ENCODE results near the gene B2M. TPM values are rescaled to one million over a fixed set of nuclear protein-coding genes. Genes with fewer than 3 reads are reported as not detected.
"Not testable (repeated sequence)": the region's sequence is repeated elsewhere in the genome, so short reads cannot be mapped to it uniquely, and the experiment has no call there.

The B2M gene
- total RNA-seq, 4 donors from 2014 or later = 2,538 to 3,855 (median 2,897) TPM

GRCh38 chr15:44692659-44693058 is 18.7 kb upstream of the B2M start:
- no peak overlapping the region for H3K4me3 ChIP-seq (replicated peaks in 1 of 3)
- TF ChIP-seq CTCF (IDR thresholded peaks at IDR 0.05) = no peak
- no peak for TF ChIP-seq POLR2A (IDR thresholded peaks at IDR 0.05)
- intact Hi-C loops (cut with DNase I) = no loop called here
- H3K4me1 ChIP-seq = no peaks in the 10 kb centered on the region
- no peak overlapping the region for H3K27ac ChIP-seq
- H3K36me3 ChIP-seq = no peaks in the 10 kb centered on the region
- H3K27me3 ChIP-seq = no peaks in the 10 kb centered on the region
- no peak for DNase-seq
- H3K9me3 ChIP-seq = no peaks in the 10 kb centered on the region
- 89 to 100% methylated on average over 1 of the region's 1 CpG for WGBS, 2 donors

GRCh38 chr15:44694416-44694815 is 16.9 kb upstream of the B2M start:
- DNase-seq = no peak
- WGBS, 2 donors = 83 to 85% methylated on average over 4 of the region's 4 CpGs
- no peaks in the 10 kb centered on the region for H3K36me3 ChIP-seq
- H3K4me3 ChIP-seq (replicated peaks in 1 of 3) = no peak overlapping the region
- no peaks in the 10 kb centered on the region for H3K9me3 ChIP-seq
- no peaks in the 10 kb centered on the region for H3K4me1 ChIP-seq
- no peaks in the 10 kb centered on the region for H3K27me3 ChIP-seq
- no peak overlapping the region for H3K27ac ChIP-seq
- TF ChIP-seq POLR2A (IDR thresholded peaks at IDR 0.05) (no peak), CTCF (IDR thresholded peaks at IDR 0.05) (no peak)
- intact Hi-C loops (cut with DNase I) = no loop called here

- no peaks in the 10 kb centered on the region for H3K27me3 ChIP-seq
- WGBS, 2 donors = 76 to 81% methylated on average over 3 of the region's 3 CpGs
- intact Hi-C loops (cut with DNase I) = no loop called here
- DNase-seq = no peak
- H3K36me3 ChIP-seq = no peaks in the 10 kb centered on the region
- no peak overlapping the region for H3K4me3 ChIP-seq (replicated peaks in 1 of 3)
- H3K9me3 ChIP-seq = no peaks in the 10 kb centered on the region
- TF ChIP-seq CTCF (IDR thresholded peaks at IDR 0.05) = no peak
- no peak for TF ChIP-seq POLR2A (IDR thresholded peaks at IDR 0.05)
- H3K27ac ChIP-seq = no peak overlapping the region
- H3K4me1 ChIP-seq = no peaks in the 10 kb centered on the region
These were observed 16.0 kb upstream of the B2M start for GRCh38 chr15:44695294-44695693.

- Histone ChIP-seq H3K27me3 (no peaks in the 10 kb centered on the region), H3K9me3 (no peaks in the 10 kb centered on the region), H3K36me3 (no peaks in the 10 kb centered on the region), H3K27ac (no peak overlapping the region), H3K4me1 (no peaks in the 10 kb centered on the region), H3K4me3 (replicated peaks in 1 of 3) (no peak overlapping the region)
- TF ChIP-seq CTCF (IDR thresholded peaks at IDR 0.05) (no peak), POLR2A (IDR thresholded peaks at IDR 0.05) (no peak)
- no peak for DNase-seq
- intact Hi-C loops (cut with DNase I) = no loop called here
These were observed 14.3 kb upstream of the B2M start for GRCh38 chr15:44697014-44697413.

- Histone ChIP-seq H3K27ac (no peak overlapping the region), H3K4me1 (no peaks in the 10 kb centered on the region), H3K27me3 (no peaks in the 10 kb centered on the region), H3K36me3 (no peaks in the 10 kb centered on the region), H3K4me3 (replicated peaks in 1 of 3) (no peak overlapping the region), H3K9me3 (no peaks in the 10 kb centered on the region)
- 81 to 92% methylated on average over 2 of the region's 2 CpGs for WGBS, 2 donors
- TF ChIP-seq CTCF (IDR thresholded peaks at IDR 0.05) = no peak
- TF ChIP-seq POLR2A (IDR thresholded peaks at IDR 0.05) = no peak
- intact Hi-C loops (cut with DNase I) = no loop called here
- DNase-seq = no peak
These were observed 12.7 kb upstream of the B2M start for GRCh38 chr15:44698641-44699040.

GRCh38 chr15:44700676-44701075 is 10.6 kb upstream of the B2M start:
- intact Hi-C loops (cut with DNase I); H3K27ac ChIP-seq; H3K4me3 ChIP-seq (replicated peaks in 1 of 3); DNase-seq; H3K27me3 ChIP-seq; H3K9me3 ChIP-seq; H3K4me1 ChIP-seq; H3K36me3 ChIP-seq: not testable (repeated sequence)

Measured in thyroid gland (tissue), 4 donors.